Globus pallidus (tissue), 1 donor: ENCODE data around the gene PTGDS.
A peak's percentile ranks its signal among the peaks of the same experiment; 100 is the strongest.

Experiments
- DNase-seq: peaks from one replicate; pipeline ENCODE4 v3.0.0-alpha.2; 2015; ENCODE audit warnings: low spot score

PTGDS gene

DNA sequence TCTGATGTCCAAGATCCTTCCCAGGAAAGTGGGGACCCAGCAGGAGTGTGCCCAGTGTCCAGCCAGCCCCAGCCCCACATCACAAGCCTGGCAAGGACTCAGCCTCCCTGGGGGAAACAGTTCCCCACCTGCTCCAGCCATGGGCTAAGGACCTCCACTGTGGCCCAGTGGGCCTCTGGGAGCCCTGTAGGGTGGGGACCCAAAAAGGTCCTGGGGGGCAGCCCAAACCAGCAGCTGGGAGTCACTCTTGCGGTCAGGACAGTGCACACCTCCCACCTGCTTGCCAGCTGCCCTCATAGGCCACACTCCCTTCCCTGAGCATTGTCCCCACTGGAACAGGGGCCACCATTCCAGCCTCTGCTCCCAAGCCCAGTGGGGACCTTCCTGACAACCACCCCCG lies 49.1 kb downstream of the PTGDS start:
- DNase-seq = no peak

DNA sequence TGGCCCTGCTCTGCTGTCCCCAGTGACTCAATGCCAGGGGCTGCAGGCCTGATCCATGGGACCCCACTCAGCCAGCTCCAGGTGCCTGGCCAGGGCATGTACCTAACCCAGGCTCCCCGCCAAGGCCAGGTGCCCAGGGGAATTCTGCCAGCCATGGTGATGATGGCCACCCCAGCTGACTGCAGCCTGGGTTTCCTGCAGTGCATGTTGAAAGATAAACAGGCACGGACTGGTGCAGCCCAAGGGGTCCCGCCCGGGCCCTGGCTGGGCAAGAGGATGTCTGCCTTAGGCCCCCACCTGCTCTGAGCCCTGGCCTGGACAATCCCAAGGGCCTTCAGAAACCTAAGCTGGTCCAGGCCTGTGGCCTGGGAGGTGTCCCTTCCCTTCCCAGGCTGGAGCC lies 49.5 kb downstream of the PTGDS start:
- DNase-seq = peak; percentile 54

DNA sequence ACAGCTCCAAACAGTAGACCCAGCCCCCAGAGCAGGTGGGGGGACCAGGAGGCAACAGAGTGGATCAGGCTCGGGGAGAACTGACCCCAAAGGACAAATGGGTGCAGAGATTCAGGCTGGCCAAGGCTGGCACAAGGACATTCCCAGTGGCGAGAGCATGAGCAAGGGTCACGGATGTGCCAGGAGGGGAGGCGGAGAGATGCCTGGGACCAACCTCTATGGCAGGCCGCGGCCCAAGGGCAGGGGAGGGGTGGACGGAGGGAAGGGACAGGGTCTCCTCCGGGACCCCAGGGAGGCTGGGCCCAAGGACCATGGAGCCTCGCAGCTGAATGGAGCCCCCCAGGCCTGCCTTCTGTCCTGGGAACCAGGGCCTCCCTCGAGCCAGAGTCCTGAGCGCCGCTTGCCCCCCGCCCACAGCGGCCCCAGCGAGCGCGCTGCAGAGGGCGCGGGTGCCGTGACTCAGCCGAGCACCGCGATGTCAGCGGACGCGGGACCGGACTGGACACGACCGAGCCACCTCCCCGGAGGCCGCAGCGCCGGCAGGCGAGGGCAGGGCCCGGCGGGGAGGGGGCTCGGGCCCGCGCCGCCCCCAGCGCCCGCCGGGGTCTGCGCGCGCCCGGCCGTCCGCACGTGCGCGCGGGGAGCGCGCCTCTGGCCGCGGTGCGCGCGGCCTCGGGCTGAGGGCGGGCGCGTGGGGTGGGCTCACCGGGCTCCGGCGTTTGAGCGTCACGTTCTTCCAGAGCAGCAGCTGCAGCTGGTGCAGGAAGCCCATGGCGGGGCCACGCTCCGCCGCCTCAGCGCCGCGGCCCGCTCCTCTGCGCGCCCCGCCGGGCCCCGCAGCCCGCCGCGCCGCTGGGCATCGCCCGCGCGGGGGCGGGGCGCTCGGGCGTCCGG lies 50.3 kb downstream of the PTGDS start, which contains the start of gene ABCA2:
Gene ABCA2 (minus strand): TSS at position 869 of the 894 bp plus-strand sequence. CDS start 97 bp downstream, at position 772.
- peak; percentile 44 for DNase-seq

DNA sequence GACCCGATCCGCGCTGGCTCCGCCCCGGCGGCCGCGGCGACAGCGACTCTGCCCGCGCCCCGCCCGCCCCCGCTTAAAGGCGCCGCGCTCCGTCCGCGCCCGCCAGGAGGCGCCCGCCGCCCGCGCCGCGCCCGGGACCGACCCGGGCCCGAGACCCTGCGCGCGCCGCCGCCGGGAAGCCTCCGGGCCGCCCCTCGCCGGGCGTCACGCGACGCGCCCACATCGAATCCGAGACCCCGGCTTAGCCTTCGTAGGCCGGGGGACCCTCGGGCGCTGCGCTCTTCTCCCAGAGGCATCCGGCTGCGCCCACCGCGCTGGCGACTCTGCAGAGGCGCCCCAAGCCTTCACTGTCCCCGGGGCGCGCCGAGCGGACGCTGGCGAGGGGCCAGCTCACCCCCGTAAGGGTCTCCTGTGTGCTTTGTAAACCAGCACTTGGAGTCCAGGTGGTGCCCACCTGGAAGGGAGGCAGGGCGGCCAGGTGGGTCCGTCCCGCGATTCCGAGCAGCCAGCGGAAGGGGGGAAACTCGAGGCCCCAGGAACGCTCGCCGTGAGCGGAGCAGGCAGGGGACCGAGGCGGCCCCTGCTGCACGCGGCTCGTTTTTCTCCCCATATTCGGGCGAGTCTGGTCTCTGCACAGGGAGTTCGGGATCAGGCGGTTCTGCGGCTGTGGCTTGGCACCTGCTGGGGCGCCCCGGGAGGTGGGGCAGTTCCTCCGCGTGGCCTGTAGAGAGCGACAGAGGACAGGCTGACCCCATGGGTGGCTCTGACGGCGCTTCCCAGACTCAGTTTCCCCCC lies 51.2 kb downstream of the PTGDS start:
- DNase-seq = peak; percentile 78

DNA sequence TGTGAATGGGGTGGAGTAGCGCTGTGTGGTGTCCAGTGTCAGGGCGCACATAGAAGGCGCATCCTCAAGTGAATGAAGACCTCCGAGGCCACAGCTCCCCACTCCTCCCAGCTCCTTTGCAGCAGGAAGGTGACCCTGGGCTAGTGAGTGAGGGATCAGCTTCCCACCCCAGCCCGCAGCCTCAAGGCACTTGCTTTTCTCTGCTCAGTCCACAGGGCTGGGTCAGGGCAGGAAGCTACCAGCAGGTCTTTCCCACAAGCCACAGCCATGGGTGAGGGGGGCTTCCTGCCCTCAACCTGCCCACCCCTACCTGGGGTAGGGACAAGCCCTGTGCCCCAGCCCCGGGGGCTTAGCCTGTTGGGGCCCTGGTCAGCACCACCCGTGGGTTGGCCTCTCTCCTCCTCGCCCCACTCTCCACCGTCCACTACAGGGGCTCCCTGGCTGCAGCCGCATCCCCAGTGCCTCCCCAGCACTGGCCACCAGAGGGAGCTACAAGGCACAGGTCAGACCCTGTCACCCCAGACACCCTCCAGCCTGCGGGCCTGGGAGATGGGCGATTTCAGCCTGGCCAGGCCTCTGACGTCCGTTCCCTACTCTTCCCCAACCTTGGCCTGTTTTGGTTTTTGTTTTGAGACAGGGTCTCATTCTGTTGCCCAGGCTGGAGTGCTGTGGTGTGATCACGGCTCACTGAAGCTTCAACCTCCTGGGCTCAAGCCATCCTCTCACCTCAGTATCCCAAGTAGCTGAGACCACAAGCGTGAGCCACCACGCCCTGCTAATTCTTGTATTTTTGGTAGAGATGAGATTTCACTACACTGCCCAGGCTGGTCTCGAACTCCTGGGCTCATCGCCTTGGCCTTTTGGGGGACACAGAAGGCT lies 52.0 kb downstream of the PTGDS start:
- peak; percentile 85 for DNase-seq

DNA sequence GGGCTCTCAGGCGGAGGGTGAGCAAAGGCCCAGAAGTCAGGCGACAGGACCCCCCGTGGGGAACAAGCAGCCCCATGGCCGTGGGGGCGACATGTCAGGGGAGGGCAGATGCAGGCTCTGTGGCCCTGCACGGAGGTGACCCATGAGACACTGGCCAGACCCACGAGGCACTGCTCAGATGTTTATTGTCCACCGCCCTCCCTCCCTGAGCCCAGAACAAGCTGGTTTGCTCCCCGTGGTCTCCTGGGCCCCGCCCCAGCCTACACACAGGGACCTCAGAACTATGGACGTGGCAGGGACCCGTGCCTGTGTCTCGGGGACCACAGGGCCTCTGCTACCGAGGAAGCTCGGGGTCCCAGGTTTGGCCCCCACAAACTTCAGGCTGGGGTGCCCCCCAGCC lies 52.7 kb downstream of the PTGDS start:
- DNase-seq = no peak

DNA sequence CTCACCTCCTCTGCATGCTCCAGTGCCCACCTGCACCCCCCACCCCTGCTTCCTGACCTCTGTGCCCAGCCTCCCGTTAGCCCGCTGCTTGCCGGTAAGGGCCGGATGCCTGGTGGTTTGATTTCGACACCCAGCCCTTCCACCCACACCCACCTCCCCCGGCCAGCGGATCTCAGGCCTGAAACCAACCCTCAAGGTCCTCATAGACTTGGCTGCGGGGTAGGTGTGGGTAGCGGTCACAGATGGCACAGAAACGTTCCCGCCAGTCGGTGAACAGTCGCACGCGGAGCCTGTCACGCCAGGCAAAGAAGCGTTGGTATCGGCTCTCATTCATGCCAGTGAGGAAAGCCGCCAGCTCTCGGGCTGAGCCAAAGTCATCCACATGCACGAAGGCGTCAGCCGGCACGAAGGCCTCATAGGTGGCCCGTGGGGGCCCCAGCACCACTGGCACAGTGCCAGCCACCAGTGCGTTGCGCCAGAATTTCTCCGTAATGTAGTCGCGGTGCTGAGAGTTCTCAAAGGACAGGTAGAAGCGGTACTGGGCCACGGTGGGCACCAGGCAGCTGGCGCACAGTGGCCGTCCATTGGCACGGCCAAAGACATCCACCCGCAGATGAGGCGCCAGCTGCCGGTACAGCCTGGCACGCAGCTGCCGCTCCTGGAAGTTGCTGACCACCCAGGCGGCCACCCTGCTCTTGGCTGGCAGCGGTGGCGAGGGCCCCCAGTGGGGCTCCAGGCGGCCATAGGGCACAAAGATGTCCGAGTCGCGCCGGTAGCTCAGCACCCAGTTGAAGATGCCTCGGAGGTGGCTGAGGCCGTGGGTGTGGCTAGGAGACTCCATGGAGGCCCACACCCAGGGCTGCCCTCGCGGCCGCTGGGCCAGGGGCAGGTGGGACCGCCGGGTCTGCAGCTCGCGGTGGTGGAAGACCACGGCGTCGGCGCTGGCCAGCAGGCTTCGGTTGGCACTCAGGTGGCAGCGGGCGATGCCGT lies 53.5 kb downstream of the PTGDS start:
- DNase-seq = no peak
